ENCODE measurements around the gene FEM1A.

GRCh38 chr19:4843647-4843965, 52.1 kb downstream of the FEM1A start:
- no peak for TF ChIP-seq TAF1 (IDR thresholded peaks at IDR 0.05; ENCODE audit: borderline replicate concordance, low read depth, low read length)
- TF ChIP-seq POLR2A (IDR thresholded peaks at IDR 0.05; ENCODE audit: low read depth, low read length), result no peak
- no peak for TF ChIP-seq POLR2AphosphoS5 (IDR thresholded peaks at IDR 0.05; ENCODE audit: low read depth, low read length)
